UCSD-AML1 (cell line): ENCODE measurements around the gene ANKFY1.
A peak's percentile ranks its signal among the peaks of the same experiment; 100 is the strongest.

Experiments
- DNase-seq: peaks from one replicate; lab custom pipeline; 2025; ENCODE audit not compliant: unreplicated experiment; lab: John Stamatoyannopoulos, UW

ANKFY1 gene

GRCh38 chr17:4182043-4182442, 81.7 kb downstream of the ANKFY1 start:
- DNase-seq = no peak

- DNase-seq = no peak
These were observed 83.0 kb downstream of the ANKFY1 start for GRCh38 chr17:4180791-4181190.

- DNase-seq = no peak
These were observed 84.7 kb downstream of the ANKFY1 start for GRCh38 chr17:4179071-4179470.

GRCh38 chr17:4178651-4179050, 85.1 kb downstream of the ANKFY1 start:
- DNase-seq = no peak

DNA sequence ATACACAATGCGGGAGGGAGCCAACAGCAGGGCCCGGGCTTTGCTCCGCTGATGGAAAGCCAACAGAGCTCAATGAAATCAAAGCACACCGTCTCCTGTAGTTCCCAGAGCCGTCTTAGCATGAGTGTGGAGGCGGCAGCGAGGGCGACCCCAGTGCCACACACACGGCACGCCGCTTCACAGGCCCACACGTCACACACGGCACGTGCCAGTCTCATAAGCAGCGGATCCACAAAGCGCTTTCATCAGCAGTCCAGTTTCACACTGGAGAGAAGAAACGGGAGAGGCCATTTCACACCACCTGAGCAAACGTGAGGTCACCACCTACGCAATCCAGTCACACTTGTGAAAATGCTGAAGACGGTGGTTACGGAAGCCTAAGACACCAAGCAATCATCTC, 86.0 kb downstream of the ANKFY1 start:
- no peak for DNase-seq

DNA sequence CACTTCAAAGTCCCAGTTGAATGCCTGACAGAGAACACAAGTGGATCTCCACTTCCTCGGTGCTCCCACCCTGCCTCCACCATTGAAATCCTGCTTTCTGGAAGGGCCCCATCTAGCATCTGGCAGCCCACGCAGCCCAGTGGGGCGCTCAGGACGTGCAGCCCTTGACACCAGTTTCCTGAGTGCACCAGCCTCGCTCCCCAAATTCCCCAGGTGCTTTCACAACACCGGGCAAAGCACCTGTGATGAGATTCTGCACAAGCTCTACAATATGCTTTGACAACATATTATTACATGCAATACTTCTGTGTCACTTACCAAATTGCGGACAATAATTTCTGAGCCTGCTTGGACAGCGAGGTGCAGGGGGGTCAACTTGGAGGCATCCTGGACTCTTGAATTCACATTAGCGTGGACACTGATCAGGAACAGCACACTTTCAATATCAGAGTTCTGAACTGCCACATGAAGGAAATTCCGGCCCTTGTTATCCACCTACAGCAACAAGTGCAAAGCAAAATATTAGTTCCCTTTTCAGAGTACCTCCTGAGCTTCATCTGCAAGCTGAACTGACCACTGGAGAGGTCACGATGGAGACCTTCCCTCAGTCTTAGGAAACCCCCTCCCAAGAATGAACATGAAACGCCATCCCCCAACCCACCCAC, 86.8 kb downstream of the ANKFY1 start:
- DNase-seq = no peak

DNA sequence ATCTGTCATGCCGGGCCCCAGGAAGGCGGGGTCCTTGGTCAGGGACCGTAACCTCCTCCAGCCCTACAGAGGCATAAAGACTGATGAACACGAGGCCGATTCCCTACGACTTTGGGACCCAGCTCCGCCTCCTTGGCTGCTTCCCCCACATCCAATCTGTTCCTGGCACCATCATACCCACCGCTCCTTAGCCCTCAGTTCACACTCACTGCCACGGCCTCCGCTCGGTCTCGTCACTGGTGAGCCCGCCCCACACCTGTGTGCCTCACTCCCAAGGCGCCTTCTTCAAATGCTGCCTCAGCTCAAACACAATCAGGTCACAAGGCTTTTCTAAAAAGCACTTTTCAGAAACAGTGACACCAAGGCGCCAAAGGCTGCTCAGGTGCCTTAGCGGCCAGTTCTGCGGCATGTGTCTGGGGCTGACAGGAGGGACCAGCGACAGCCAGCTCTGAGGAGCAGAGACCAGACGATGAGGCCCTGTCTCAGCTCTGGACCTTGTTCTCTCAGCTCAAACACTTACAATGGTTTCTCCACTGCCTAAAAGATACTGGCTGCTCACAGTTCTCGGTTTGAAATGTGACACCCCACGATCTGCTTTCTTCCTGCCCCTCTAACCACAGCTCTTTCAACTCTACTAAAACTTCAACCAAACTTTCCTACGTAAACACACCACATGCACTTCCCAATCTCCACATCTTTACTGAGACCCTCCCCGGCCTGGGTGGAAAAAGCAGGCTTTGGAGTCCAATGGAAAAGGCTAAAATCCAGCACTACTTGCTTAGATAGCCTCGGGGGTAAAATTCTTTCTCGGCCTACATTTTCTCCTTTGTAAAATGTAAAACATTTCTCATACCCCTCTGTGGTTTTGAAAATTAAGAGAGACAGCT, 87.6 kb downstream of the ANKFY1 start:
- DNase-seq = no peak

GRCh38 chr17:4174556-4174955, 89.2 kb downstream of the ANKFY1 start:
- DNase-seq = no peak

DNA sequence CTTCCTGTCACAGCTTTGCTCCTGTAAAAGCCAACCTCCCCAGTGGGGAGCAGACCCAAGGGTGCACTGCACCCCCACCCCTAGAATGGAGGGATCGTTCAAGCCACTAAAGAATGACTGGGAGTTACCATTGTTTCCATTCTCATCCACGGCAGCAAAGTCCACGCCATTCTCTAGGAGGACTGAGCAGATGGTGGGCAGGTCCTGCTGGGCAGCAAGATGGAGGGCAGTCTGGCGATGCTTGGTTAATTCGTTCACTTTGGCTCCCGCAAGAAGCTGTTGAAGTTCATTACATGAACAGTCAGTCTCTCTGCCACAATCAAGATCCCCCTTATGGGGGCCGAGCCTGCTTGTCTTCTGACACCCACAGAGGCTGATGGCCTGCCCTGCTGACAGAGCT, 90.0 kb downstream of the ANKFY1 start:
- no peak for DNase-seq

GRCh38 chr17:4172356-4172755, 91.4 kb downstream of the ANKFY1 start:
- DNase-seq = no peak

GRCh38 chr17:4170639-4171280, 93.0 kb downstream of the ANKFY1 start:
- no peak for DNase-seq

GRCh38 chr17:4167786-4168185, 96.0 kb downstream of the ANKFY1 start:
- DNase-seq = no peak

DNA sequence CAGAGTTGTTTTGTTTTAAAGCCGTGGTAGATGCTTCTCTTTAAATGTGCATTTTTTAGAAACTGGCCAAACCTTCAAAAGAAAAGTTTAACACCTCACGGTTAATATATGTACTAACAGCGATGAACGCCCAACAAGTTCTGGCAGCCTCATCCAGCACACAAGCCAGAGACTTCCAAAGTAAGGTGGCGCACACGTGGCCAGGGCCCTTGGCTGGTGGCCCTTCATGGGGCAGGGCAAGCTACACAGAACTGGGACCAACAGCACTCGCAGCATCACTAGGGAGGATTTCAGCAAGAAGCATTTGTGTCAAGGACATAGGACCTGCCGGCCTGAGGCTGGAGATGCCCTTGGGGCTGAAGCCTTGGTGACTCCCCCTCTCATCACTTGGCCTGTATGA, 97.4 kb downstream of the ANKFY1 start:
- DNase-seq = no peak

DNA sequence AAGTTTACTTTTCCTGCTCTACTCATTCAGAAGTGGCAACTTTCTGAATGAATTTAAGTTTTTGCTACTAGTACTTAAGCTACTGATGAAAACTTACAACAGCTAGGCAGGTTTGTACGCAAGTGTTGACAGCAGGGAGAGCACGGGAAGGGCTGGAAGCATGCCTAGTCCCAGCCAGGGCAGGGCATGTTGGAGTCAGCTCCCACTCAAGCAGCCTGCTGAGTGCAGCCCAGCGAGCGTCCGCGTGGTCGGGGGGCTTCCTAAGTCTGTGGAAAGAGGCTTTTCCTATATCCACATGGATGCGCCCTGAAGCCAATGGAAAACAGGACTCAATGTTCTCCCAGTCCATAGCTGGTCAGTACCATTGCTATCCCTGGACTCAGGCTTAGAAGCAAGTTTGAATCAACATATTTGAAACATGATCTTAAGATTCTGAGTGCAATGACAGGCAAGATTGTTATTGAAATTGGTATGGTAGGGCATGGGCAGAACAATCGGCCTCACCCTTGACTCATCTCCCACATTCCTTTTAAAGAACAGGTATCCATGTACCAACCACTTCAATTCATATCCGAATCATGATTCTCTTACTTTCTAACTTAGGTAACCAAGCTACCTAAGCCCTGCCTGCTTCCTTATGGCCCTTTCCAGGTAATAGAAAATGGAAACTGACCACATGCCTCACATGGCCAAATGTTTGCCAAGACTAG, 98.3 kb downstream of the ANKFY1 start:
- no peak for DNase-seq

DNA sequence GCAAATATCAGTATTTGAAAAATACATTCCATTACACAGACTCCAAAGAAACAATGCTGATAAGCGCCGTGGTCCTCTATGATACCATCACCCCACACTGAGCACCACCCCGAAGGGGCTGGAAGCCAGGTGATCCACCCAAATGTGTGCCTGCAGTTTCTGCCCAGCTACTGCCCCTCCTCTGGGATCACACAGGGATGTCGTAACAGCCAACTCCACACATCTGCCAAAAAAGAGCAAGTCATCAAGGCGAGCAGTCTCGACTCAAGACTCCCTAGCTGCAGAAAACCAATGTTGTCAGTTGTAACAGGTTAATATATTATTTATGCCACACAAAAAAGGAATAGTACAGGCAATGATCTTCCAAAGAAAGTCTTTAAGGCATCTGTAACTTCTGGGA, 99.8 kb downstream of the ANKFY1 start:
- DNase-seq = no peak

DNA sequence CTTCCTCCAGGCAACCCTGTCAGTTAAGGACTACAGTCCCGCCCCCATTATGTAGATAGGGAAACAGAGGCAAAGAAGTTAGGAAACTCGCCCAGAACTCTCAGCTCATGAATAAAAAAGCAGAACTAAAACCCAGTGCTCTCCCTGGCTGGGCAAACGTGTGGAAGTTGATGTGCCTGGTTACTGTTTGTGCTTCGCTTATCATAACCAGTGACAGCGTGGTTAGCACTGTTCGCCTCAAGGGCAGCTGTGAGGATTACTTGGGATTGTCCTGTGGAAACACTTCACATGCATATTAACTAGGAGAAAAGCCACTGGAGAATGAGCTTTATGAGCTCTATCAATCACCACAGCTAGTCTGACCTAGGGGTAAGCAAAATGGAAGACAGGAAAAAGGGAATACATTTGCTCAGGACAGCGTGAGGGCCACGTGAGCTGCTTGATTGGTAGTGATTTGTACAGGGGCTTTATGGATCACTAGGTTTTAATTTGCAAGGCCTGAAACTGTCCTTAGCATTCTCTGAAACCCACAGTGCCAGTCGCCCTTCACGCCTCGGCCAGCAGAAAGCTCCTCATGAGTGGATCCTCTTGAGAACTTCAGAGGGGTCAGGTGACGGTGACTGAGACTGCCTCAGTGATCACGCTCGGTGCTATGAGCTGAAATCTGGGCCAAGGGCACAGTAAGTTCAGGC, 100.9 kb downstream of the ANKFY1 start:
- peak; percentile 30 for DNase-seq

DNA sequence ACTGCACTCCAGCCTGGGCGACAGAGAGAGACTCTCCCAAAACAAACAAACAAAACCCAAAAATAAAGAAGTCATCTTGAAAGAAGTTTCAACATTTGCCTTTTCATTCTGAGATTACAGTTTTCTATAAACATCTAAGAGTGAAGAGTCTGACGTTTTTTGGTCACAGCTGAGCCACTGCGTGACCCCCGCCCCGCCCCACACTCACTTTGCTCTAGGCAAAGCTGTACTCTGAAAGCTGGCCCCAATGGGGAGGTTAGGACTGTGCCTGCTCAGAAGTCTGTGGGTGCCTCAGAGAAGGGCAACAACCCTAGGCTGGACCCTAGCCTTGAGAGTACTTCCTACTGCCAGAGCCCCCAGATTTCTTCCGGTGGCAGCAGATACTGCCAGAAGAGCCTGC, 101.5 kb downstream of the ANKFY1 start:
- no peak for DNase-seq

DNA sequence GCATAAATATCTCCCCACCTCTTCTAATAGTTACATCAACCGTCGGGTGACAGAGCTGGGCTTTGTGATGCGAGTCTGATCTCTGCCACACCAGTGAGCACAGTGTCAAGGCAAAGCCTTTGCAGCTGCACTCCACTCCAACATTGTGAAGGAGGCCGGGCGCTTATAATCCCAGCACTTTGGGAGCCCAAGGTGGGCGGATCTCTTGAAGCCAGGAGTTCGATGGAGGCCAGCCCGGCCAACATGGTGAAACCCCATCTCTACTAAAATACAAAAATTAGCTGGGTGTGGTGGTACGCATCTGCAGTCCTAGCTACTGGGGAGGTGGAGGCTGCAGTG, 101.8 kb downstream of the ANKFY1 start:
- no peak for DNase-seq

- peak; percentile 29 for DNase-seq
These were observed 102.4 kb downstream of the ANKFY1 start for GRCh38 chr17:4161192-4161966.

DNA sequence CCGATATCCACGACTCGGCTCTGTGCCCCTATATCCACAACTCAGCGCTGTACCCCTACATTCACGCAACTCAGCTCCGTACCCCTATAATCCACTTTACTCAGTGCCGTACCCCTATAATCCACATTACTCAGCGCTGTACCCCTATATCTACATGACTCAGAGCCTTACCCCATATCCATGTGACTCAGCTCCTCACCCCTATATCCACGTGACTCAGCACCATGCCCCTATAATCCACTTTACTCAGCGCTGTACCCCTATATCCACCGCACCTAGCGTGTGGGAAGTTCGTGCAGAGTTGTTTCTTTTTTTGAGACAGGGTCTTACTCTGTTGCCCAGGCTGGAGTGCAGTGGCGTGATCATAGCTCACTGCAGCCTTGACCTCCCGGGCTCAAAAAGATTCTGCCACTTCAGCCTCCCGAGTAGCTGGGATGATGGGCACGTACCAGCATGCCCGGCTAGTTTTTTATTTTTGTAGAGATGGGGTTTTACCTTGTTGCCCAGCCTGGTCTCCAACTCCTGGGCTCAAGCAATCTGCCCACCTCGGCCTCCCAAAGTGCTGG, 103.4 kb downstream of the ANKFY1 start:
- DNase-seq = no peak
